T1000 (cell line): ENCODE data around the gene GAB3.
"Not testable (repeated sequence)": the region's sequence is repeated elsewhere in the genome, so short reads cannot be mapped to it uniquely, and the experiment has no call there.

ENCODE experiments used
- DNase-seq: peaks from one replicate; lab custom pipeline; 2025; ENCODE audit warnings: mixed read lengths; lab: John Stamatoyannopoulos, UW

Gene GAB3

DNA sequence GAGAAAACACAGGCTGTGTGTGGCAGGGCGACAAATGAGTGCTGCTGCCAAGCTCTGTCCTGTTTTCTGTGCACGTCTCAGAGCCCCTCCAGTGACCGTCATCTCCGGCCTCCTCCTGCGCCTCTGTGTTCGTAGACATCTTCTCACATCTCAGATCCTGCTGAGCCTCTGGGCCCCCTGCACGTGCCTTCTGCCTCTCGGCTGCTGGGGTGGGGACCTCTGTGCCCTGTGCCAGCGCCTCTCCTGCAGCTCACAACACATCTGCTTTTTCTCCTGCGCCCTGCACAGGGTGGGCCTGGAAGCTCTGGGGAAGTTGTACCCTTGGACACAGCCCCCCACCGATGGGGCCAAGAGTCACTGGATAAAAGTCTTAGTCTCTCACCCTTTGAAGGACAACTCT lies 95.1 kb downstream of the GAB3 start:
- no peak for DNase-seq

GRCh38 chrX:154655346-154655745 lies 95.5 kb downstream of the GAB3 start:
- no peak for DNase-seq

GRCh38 chrX:154654925-154655324 lies 96.0 kb downstream of the GAB3 start:
- DNase-seq = no peak

GRCh38 chrX:154654372-154654771 lies 96.5 kb downstream of the GAB3 start:
- DNase-seq = no peak

DNA sequence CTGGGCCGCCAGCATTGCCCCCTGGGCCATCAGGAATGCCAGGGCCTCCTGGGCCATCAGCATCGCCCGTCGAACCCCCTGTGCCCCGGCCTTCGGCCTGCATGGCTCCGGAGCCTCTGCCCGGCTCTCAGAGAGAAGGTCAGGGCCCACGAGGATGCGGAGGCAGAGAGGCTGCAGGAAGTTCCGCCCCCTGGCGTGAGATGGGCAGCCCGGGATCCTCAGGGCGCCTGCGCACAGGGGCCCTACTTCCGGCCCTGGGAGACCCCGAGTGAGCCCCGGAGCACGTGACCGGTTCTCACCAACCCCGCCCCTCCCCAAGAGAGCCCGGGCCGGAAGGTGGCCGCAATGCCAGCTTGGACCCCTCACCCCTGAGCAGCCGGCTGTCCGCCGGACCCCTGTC lies 97.5 kb downstream of the GAB3 start, which contains the start of gene CTAG2:
Gene CTAG2 (minus strand): TSS at position 167 of the 400 bp plus-strand sequence. CDS start 64 bp downstream, at position 103.
- not testable (repeated sequence) for DNase-seq

- no peak for DNase-seq
Measured at GRCh38 chrX:154653048-154653401, 97.9 kb downstream of the GAB3 start.

DNA sequence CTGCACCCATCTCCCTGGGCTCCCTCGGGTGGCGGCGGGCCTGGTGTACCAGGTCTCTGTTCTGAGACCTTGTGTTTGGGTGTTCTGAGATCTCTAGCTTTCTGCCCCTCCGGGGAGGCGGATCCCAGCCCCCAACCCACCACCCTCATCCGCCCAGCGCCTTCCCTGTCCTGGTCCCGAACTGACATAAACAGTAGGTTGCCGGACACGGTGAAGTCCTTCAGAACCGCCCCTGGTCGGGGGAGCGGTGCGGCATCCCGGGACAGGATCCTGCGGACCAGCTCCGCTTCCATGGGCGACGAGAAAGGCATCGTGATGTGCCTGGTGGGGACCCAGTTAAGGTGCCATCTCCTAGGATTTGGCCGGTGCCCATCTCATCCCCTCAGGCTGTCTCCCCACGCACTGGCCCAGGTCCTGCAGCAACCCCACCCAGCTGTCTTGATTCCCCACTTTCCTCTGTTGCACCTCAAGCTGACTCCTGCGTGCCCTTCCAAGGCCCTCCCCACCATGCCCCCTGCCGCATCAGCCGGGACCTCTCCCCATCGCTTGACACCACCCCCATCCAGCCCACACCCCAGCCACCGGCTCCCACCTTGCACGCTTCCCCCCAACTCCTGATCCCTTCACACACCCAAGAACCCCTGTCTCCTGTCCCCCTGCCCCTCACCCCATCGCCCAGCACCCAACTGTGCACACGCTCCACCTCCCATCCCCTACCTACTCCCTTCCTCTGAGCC lies 98.4 kb downstream of the GAB3 start:
- no peak for DNase-seq

- no peak for DNase-seq
Measured at GRCh38 chrX:154650221-154650510, 100.7 kb downstream of the GAB3 start.

DNA sequence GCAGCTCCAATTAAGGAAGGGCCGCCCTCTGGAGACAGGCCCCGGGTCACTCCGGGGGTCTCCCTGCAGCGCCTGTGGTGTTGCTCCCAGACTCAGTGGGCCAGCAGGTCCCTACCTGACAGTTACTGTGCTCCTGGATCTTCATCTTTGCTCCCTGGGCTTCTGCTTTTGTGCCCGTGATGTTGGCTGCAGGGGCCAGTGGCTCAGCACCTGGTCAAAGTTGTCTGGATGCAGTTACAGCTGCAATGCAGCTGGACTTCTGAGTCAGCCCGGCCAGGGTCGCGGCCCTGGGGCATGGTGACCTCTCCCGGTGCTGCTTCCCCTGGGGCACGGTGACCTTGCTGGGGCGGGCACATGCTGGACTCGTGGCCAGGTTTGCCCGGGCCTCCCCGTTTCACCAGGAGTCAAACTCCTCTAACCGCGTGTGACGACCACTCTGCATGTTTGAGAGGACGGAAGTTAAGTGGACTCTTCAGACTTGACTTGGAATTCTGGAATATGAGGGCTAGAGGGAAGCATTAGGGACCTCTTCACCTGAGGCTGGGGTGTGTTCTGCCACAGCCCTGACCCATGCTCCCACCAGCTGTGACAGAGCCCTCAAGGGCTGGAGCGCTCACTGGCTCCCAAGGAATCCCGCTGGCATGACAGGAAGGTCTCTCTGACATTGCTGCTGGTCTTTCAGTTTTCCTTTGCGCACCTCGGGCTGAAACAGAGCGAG lies 101.2 kb downstream of the GAB3 start:
- no peak for DNase-seq

DNA sequence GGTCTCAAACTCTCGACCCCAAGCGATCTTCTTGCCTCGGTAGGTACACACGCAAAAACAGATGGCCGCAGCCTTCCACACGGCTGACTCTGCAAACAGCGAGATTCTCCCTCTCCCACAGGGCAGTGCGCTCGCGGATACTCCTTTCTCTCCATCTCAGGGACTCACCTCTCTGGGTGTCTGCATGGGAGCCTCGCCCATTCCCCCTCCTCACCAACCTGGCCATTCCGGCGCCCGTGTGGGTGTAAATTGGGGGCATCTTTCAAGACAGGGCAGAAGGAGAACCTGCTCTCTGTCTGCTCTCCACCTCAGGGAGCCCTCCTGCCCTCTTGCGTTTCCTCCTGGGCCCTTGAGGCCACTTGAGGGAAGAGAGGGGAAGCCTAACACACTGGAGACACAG lies 101.9 kb downstream of the GAB3 start:
- DNase-seq = no peak

DNA sequence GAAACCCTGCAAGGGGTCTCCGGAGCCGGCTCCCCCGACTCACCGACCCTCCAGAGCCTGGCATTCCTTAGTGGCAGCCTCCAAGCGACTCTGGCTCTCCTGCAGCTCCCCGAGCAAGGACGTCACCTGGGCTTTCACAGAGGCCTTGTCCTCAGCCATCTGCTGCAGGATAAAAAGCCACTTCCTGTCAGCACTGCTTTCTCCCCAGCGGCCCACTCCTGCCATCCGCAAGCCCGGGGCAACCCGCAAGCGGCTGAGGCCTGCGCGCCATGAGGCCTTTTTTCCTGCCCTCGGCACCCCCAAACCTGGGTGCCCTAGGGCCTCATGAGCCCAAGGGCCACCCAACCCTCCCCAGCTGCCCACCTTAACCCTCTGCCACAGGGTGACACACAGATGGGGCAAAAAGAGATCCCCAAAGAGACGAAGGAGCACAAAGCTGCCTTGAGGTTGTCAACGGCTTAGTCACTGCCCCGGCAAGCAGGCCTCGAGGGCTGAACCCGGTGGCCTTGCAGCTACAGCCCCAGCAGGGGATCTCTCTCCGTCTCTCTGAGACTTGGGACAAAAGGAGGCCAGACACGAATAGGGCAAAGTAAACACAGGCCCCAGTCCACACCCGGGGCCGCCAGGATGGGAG lies 105.0 kb downstream of the GAB3 start:
- DNase-seq = not testable (repeated sequence)

GRCh38 chrX:154643708-154644107 lies 107.2 kb downstream of the GAB3 start:
- not testable (repeated sequence) for DNase-seq

GRCh38 chrX:154641740-154642139 lies 109.1 kb downstream of the GAB3 start:
- DNase-seq = not testable (repeated sequence)

- DNase-seq = not testable (repeated sequence)
Measured at GRCh38 chrX:154633661-154634060, 117.2 kb downstream of the GAB3 start.

GRCh38 chrX:154630949-154631348 lies 119.9 kb downstream of the GAB3 start:
- DNase-seq = not testable (repeated sequence)

GRCh38 chrX:154628960-154629359 lies 121.9 kb downstream of the GAB3 start:
- DNase-seq = not testable (repeated sequence)
